ENCODE results near the gene IKZF3. TPM values are rescaled to one million over a fixed set of nuclear protein-coding genes. Genes with fewer than 3 reads are reported as not detected.

IKZF3 gene
- total and polyA plus RNA-seq, 2 donors from 2014 or later: 0.09 to 10.2 TPM

DNA sequence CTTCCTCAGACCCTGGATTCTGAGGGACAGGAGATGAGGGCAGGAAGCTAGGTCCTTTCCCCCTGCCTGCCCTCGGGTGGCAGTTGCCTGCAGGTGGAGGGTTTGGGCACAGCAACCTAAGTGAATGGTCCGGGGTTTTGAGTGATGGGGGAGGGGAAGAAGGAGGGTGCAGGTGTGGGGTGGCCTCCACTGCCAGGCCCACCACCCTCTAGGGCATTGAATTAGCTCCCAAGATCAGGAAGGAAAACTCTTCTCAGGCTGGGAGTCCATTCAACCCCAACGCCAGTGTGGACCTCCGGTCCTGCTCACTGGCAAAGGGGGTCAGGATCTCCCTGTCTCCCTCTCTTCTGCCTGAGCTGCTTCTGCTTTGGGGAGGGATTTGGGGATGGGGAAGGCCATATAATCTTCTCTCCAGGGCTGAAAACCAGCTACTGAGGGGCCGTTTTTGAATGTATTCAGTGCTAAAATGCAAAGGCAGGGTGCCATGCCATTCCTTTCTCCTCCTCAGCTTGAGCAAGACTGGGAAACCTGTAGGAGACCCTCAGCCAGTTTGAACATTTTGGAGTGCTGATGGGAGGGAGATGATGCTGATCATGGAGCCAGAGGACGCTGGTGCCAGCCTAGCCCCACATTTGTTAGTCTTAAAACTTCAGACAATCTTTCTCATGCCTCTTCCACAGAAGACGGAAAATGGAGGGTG, 107.6 kb downstream of the IKZF3 start:
- TF ChIP-seq, protein P1, sequence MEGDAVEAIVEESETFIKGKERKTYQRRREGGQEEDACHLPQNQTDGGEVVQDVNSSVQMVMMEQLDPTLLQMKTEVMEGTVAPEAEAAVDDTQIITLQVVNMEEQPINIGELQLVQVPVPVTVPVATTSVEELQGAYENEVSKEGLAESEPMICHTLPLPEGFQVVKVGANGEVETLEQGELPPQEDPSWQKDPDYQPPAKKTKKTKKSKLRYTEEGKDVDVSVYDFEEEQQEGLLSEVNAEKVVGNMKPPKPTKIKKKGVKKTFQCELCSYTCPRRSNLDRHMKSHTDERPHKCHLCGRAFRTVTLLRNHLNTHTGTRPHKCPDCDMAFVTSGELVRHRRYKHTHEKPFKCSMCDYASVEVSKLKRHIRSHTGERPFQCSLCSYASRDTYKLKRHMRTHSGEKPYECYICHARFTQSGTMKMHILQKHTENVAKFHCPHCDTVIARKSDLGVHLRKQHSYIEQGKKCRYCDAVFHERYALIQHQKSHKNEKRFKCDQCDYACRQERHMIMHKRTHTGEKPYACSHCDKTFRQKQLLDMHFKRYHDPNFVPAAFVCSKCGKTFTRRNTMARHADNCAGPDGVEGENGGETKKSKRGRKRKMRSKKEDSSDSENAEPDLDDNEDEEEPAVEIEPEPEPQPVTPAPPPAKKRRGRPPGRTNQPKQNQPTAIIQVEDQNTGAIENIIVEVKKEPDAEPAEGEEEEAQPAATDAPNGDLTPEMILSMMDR (IDR thresholded peaks at IDR 0.05; ENCODE audit: borderline replicate concordance, extremely low read depth, insufficient read depth): no peak
- H3K9me3 ChIP-seq (ENCODE audit: control insufficient read depth in 2 of 3, insufficient read depth in 1 of 3, low read length in 3 of 3): no peaks in the 10 kb centered on the region
- H3K36me3 ChIP-seq (ENCODE audit: control insufficient read depth in 2 of 3, insufficient read depth in 3 of 3, low read length in 3 of 3): no peaks in the 10 kb centered on the region
- H3K27me3 ChIP-seq (ENCODE audit: control insufficient read depth, insufficient read depth, low read length): no peaks in the 10 kb centered on the region
- no peak overlapping the region for H3K4me3 ChIP-seq (ENCODE audit: low read length in 3 of 3)
- H3K4me1 ChIP-seq (ENCODE audit: control insufficient read depth in 2 of 3, insufficient read depth in 2 of 3, low read depth in 1 of 3, low read length in 3 of 3): peaks cover 0 to 11% (median 6%) of the 10 kb centered on the region in 3 donors
- H3K27ac ChIP-seq (ENCODE audit: low read depth in 2 of 2, low read length in 2 of 2): no peak overlapping the region
- DNase-seq (no peak), FAIRE-seq (no peak)
- H3K9ac ChIP-seq (ENCODE audit: low read length in 3 of 3): no peak overlapping the region
- intact Hi-C loops (cut with DNase I): no loop called here

DNA sequence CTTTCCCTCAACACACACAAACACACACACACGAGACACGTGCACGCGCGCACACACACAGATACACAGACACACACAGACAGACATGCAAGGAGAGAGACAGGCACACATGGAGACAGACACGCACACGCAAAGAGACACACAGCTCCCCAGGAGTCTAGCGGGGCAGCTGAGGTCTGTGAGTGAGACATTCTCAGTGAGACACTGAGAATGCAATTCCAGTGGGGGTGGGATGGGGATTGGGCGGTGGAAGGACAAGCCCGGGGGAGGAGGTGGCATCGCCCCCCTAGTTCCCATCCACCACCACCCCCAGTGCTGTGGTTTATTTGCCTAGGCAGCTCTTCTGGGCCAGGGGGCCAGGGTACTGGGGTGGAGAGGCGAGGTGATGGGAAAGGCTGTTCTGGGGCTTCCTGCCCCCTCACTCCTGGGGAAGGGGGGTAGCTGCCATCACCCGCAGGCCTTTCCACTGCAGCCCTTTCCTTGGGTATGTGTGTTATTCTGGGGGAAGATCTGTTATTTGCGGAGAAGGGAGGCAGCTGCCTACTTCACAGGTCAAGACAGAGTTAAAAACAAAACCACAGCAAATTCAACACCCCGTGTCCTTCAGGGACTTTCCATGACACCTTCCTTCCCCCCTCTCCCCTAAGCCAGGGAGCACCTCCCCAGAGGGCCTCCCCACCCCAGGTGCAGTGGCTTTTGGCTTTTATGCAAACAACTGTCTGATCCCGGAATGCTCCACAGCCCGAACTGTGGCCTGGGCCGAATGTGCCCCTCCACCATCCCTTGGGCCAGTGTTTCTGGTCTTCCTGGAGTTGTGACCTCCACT, 108.3 kb downstream of the IKZF3 start:
- H3K9ac ChIP-seq (ENCODE audit: low read length in 3 of 3): no peak overlapping the region
- TF ChIP-seq, protein P1 (IDR thresholded peaks at IDR 0.05; ENCODE audit: borderline replicate concordance, extremely low read depth, insufficient read depth): no peak
- H3K4me3 ChIP-seq (ENCODE audit: low read length in 3 of 3): no peak overlapping the region
- peak overlapping the region in 1 of 2 donors; percentile 7 for H3K27ac ChIP-seq (ENCODE audit: low read depth in 2 of 2, low read length in 2 of 2)
- DNase-seq: peak in 3 of 5 donors; percentile 34 to 74 (median 50)
- no peaks in the 10 kb centered on the region for H3K36me3 ChIP-seq (ENCODE audit: control insufficient read depth in 2 of 3, insufficient read depth in 3 of 3, low read length in 3 of 3)
- H3K9me3 ChIP-seq (ENCODE audit: control insufficient read depth in 2 of 3, insufficient read depth in 1 of 3, low read length in 3 of 3): no peaks in the 10 kb centered on the region
- FAIRE-seq: no peak
- H3K27me3 ChIP-seq (ENCODE audit: control insufficient read depth, insufficient read depth, low read length): no peaks in the 10 kb centered on the region
- peaks cover 0 to 18% (median 12%) of the 10 kb centered on the region in 3 donors for H3K4me1 ChIP-seq (ENCODE audit: control insufficient read depth in 2 of 3, insufficient read depth in 2 of 3, low read depth in 1 of 3, low read length in 3 of 3)
- intact Hi-C loops (cut with DNase I): no loop called here

DNA sequence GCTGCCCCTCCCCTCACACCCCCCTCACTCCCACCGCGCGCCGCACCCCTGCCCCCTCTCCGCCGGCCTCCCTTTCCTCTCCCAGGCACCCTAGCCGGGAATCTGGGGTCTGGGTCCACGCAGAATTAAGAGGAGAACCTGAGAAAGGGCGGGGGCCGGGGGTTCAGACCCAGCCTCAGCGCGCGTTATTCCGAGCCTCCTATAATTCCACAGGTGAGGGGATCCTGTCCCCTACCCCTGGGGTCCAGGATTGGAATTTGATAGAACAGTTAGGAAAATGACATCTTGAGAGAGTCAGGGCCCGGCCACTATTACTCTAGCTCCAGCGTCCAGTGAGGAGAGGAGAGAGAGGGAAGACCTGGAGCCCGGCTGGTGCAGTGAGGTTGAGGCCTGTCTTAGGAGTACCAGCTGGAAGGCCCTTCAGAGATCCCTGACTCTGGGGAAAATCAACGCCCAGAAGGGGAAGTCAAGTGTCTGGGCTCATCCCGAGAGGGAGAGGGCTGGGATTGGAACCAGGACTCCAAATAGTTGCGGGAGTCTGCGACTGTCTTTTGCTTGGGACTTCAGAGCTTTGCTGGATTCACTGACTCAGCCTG, 109.1 kb downstream of the IKZF3 start:
- Histone ChIP-seq H3K4me3 (ENCODE audit: low read length in 3 of 3) (peak overlapping the region in 1 of 3 donors; percentile 69), H3K4me1 (ENCODE audit: control insufficient read depth in 2 of 3, insufficient read depth in 2 of 3, low read depth in 1 of 3, low read length in 3 of 3) (peaks cover 0 to 24% (median 19%) of the 10 kb centered on the region in 3 donors), H3K9me3 (ENCODE audit: control insufficient read depth in 2 of 3, insufficient read depth in 1 of 3, low read length in 3 of 3) (no peaks in the 10 kb centered on the region), H3K27me3 (ENCODE audit: control insufficient read depth, insufficient read depth, low read length) (no peaks in the 10 kb centered on the region), H3K36me3 (ENCODE audit: control insufficient read depth in 2 of 3, insufficient read depth in 3 of 3, low read length in 3 of 3) (no peaks in the 10 kb centered on the region), H3K9ac (ENCODE audit: low read length in 3 of 3) (peak overlapping the region in 1 of 3 donors; percentile 78), H3K27ac (ENCODE audit: low read depth in 2 of 2, low read length in 2 of 2) (peak overlapping the region; percentile 89 to 91)
- FAIRE-seq (no peak), DNase-seq (peak in 3 of 5 donors; percentile 35 to 58 (median 55))
- intact Hi-C loops (cut with DNase I): no loop called here
- TF ChIP-seq, protein P1 (IDR thresholded peaks at IDR 0.05; ENCODE audit: borderline replicate concordance, extremely low read depth, insufficient read depth): no peak

All from kidney (tissue), 14 donors.